OCI-M1 (cell line): ENCODE data around the gene CUL4B.
"Not testable (repeated sequence)": the region's sequence is repeated elsewhere in the genome, so short reads cannot be mapped to it uniquely, and the experiment has no call there.

Source experiments
- DNase-seq: peaks from one replicate; lab custom pipeline; 2025; lab: John Stamatoyannopoulos, UW

CUL4B gene

DNA sequence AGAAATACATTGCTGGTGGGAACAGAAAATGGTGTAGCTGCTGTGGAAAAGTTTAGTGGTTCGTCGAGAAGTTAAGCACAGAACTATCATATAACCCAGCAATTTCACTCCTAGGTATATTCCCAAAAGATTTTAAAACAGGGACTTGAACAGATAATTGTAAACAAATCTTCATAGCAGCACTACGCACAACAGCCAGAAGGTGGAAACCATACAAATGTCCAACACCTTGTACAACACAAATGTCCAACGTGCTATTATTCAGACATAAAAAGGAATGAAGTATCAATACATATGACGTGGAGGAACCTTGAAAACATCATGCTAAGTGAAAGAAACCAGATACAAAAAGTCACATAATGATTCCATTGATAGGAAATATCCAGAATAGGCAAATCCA, 37.9 kb downstream of the CUL4B start:
- DNase-seq: no peak

DNA sequence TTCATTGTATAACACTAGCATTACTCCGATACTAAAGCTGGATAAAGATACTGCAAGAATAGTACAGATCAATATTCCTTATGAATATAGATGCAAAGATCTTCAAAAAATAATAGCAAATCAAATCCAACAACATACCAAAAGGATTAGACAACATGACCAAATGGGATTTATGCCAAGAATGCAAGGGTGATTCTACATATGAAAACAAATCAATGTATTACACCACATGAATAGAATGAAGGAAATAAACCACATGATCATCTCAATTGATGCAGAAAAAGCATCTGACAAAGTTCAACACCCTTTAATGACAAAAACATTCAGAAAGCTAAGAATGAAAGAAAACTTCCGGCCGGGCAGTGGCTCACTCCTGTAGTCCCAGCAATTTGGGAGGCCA, 42.8 kb downstream of the CUL4B start:
- DNase-seq: no peak

DNA sequence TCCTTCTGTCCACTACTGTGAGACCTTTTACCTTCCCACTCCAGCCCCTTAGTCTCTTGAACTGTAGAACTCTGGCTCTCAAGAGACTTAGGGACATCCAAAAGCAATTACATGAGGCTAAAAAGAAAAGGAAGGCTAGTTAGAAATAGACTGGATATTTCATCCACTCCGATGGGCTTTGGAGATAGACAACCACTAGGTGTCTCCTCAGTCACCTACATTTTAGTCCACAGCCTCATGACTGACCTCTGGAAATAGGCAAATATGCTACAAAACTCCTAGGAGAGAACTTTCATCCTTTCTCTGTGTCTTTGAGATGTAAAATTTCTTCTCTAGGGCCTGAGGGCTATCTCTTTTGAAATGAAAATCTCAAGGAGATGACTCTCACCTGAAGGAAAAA, 46.5 kb downstream of the CUL4B start:
- DNase-seq: peak; percentile 62

DNA sequence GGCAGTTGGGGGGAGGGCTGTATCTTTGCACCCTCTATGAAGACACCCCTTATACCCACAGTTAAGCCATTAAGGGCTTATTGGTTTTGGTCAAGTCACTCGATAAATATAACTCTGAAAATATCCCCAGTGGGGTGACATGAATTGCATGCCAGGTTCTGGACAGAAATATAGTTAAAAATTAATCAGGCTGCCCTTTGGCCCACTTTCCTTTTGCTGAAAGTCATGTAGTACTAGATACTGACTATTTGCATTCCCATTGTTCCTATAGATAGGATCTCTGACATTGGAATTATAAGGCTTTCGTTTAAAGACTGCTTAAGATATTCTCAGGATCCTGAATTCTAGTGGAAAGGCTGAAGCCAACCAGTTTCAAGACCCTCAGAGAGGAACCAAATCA, 48.1 kb downstream of the CUL4B start:
- DNase-seq: no peak

DNA sequence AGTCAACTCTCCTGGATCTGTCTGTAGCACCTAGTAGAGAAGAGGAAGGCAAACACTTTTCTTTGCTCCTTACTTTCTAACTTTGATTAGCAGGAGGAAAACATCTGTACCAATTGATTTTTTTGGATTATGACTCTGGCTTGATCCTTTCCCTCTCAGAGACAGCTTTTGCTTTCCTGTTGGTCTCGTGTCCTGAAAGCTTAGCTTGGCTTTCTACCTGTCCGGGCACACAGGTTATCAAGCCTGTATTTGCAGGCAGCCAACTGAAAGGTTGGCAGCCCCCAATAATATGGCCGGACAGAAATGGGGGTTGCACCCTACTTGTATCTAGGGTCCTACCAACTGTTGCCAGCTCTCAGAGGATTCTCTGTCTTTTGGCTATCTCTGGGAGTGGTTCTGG, 48.5 kb downstream of the CUL4B start:
- no peak for DNase-seq

DNA sequence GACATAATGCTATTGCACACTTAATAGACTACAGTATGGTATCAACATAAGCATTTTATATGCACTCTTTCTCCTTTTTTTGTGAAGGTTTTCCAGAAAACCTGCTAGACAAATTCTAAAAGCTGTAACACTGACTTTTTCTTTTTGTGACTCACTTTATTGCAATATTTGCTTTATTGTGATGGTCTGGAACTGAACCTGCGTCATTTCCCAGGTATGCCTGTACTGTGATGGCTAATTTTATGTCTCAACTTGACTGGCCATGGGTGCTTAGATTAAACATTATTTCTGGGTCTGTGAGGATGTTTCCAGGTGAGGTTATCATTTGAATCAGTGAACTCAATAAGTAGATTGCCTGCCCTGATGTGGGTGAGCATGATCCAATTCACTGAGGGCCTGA, 56.2 kb downstream of the CUL4B start:
- no peak for DNase-seq

DNA sequence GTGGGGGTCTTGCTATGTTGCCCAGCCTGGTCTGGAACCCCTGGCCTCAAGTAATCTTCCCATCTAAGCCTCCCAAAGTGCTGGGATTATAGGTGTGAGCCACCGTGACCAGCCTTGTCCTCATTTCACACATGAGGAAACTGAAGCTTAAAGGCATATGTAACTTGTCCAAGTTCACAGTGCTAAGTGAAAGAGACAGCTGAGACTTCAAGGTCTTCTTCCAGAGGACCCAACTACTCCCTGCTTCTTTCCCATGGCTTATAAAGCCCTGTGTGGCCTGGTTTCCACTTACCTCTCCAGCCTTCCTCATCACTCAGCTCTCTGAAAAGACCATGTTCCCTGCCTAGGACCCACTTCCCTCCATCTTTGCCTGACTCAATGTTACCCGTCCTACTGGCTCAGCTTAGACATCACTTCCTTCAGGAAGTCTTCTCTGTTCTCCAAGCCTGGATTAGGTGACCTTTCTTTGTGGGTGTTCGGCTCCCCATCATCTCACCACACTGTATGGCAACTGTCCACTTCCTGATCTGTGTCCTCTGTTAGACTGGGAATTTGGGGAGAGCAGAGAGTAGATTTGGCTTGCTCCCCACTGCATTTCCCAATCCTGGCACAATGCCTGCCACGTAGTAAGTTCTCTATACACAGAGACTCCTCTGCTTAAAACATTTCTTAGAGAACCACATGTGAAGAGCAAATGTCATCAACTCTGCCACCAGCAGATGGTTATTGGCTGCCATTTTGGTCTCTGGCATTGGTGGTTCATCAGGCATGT, 61.3 kb downstream of the CUL4B start:
- no peak for DNase-seq

DNA sequence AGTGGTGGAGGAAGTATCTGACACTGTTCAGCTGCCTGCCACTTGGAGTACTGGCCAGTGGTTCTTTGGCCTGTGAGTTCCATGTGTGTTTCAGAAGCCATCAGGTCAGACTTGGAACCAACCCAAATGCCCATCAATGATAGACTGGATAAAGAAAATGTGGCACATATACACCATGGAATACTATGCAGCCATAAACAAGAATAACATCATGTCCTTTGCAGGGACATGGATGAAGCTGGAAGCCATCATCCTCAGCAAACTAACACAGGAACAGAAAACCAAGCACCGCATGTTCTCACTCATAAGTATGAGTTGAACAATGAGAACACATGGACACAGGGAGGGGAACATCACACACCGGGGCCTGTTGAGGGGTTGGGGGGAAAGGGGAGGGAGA, 70.6 kb downstream of the CUL4B start:
- DNase-seq: not testable (repeated sequence)

DNA sequence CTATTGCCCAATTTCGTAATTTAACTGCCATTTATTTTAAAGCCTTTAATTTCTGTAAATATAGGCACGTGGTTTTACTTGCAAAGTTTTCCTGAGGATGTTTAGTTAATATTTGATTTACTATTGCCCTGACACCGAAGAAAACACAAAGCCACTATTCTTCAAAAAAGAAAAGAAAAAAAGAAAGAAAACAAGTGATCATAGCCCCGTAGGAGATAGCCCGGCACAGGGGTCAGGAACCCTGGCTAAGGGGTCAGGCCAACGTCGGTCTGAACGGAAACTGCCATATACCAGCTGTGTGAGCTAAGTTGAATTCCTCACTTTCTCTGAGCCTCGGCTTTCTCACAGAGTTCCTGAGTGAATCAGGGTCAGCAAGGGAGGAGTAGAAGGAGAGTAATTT, 74.0 kb downstream of the CUL4B start:
- no peak for DNase-seq

DNA sequence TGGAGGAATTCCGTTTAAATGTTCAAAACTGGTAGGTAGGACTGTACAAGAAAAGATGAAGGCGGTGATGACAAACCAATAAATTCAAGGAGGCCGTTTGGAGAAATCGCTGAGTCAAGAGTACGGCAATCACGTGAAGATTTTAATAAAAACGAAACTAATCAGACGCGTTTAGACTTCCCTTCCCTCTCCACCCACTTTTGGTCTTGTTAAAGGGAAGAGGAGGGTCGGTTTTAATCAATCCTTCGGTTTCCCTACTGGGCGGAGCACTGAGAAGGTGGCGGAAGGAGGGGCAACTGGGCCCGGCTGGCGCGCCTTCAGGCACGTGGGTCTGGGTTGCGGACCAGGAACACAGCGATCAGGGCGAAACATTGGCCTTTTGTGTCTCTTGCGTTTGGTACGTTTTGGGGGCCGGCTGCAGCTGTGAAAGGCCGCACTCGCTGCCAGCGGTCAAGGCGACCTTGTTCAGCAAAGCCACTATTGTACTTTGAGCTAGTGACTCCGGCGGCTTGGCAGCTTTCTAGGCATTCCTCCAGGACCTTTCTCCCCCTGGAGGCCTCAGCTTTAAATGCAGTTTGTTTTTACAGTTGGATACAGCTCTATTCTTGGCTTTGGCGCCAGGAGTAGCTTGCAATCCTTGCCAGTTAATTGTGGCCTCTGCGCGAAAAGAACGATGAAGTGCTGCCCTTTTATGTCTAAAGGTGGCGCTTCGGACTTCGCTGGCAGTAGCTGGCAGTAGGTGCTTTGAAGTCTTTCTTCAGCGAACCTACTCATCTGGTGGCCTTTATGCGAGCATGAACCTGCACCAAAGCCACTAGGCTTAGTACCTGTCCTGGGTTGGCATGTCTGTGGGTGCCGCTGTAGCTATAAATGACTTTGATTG, 74.9 kb downstream of the CUL4B start:
- peak; percentile 96 for DNase-seq

DNA sequence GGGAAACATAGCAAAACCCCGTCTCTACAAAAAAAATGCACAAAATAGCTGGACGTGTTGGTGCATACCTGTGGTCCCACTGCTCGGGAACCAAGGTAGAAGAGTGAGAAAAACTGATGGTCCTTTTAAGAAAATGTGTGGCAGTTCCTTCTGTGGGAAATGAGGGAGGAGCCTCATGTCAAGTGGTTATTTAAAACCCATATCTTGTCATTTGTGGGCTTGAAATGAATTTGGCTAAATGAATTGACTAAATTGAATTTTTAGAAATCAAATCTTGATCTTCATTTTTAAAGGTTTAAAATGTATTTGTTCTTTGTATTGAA, 75.5 kb downstream of the CUL4B start:
- no peak for DNase-seq

DNA sequence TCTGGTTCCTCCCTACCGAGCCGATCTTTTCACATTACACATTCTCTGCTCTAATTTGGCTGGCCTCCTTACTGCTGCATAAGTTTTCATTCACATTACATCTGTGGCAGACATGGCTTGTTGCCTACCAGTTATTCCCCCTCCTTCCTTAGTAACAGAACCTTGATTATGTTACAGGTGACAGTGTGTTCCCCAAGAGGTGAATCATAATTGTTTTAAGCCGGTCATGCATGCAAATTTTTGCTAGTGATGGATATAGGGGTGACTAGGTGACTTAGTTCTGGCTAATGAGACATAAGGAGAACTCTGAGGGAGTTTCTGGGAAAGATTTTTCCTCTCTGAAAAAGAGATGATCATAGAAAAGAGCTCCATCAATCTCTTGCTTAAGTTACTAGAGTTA, 83.3 kb downstream of the CUL4B start:
- no peak for DNase-seq

DNA sequence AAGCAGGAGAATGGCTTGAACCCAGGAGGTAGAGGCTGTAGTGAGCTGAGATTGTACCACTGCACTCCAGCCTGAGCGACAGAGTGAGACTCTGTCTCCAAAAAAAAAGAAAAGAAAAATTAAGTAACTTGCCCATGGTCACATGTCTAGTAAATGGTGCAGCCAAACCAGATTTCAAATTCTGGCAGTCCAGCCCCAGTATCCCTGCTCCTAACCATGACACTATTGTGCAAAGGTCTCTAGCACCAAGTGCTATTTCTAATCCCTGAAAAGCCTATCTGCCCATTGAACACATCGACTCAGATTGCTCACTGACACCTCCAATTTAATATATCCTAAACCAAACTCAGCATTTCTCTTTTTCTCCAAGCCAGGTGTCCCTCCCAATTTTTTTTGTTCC, 84.0 kb downstream of the CUL4B start:
- DNase-seq: no peak

DNA sequence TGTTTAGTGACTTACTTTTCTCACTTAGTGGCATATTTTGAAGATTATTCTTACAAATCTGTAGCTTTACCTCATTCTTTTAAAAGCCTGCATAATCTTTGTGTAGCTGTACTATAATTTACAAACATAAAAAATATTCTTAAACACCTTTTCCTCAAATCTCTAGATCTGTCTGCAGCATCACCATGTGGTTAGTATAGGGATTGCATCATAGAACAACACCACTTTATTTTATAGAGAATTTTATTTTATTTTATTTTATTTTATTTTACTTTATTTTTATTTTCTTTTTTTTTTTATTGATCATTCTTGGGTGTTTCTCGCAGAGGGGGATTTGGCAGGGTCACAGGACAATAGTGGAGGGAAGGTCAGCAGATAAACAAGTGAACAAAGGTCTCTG, 85.3 kb downstream of the CUL4B start:
- DNase-seq: peak; percentile 56
